CD4-positive, alpha-beta T cell treated with Interleukin-6 at 100 ng/mL for 8 hours (primary cell): ENCODE data around the gene MRPS35.
A peak's percentile ranks its signal among the peaks of the same experiment; 100 is the strongest.
"Not testable (repeated sequence)": the region's sequence is repeated elsewhere in the genome, so short reads cannot be mapped to it uniquely, and the experiment has no call there.

Source experiments
- DNase-seq: peaks from one replicate; pipeline ENCODE4 v3.0.0-alpha.2; 2020; ENCODE audit warnings: mixed read lengths, low spot score

The MRPS35 gene

GRCh38 chr12:27709212-27709931, 1.3 kb upstream of the MRPS35 start:
- no peak for DNase-seq

GRCh38 chr12:27709932-27710591, 570 bp upstream of the MRPS35 start:
- no peak for DNase-seq

GRCh38 chr12:27711317-27711682, 668 bp downstream of the MRPS35 start:
- DNase-seq: no peak

GRCh38 chr12:27711967-27712366, 1.3 kb downstream of the MRPS35 start:
- DNase-seq: no peak

- DNase-seq: no peak
Measured at GRCh38 chr12:27723212-27723611, 12.6 kb downstream of the MRPS35 start.

- DNase-seq: no peak
Measured at GRCh38 chr12:27730097-27730588, 19.5 kb downstream of the MRPS35 start.

GRCh38 chr12:27732281-27732680, 21.6 kb downstream of the MRPS35 start:
- DNase-seq: no peak

- peak; percentile 15 for DNase-seq
Measured at GRCh38 chr12:27733052-27733656, 22.5 kb downstream of the MRPS35 start.

- no peak for DNase-seq
Measured at GRCh38 chr12:27733791-27734190, 23.2 kb downstream of the MRPS35 start.

GRCh38 chr12:27734321-27734720, 23.7 kb downstream of the MRPS35 start:
- not testable (repeated sequence) for DNase-seq

- no peak for DNase-seq
Measured at GRCh38 chr12:27743601-27744000, 33.0 kb downstream of the MRPS35 start.

GRCh38 chr12:27745734-27746133, 35.1 kb downstream of the MRPS35 start:
- not testable (repeated sequence) for DNase-seq

GRCh38 chr12:27747111-27747820, 36.6 kb downstream of the MRPS35 start:
- DNase-seq: no peak

GRCh38 chr12:27751386-27752047, 40.9 kb downstream of the MRPS35 start:
- no peak for DNase-seq

- DNase-seq: no peak
Measured at GRCh38 chr12:27754795-27755194, 44.2 kb downstream of the MRPS35 start.

- no peak for DNase-seq
Measured at GRCh38 chr12:27756670-27757195, 46.1 kb downstream of the MRPS35 start.

- DNase-seq: no peak
Measured at GRCh38 chr12:27762757-27763156, 52.1 kb downstream of the MRPS35 start.

- no peak for DNase-seq
Measured at GRCh38 chr12:27766587-27766986, 56.0 kb downstream of the MRPS35 start.

- DNase-seq: no peak
Measured at GRCh38 chr12:27769142-27769673, 58.6 kb downstream of the MRPS35 start.

GRCh38 chr12:27771481-27772327, 61.1 kb downstream of the MRPS35 start:
- DNase-seq: no peak
